GM08714 (cell line): ENCODE results near the gene ABCA4.

Source experiments
- H3K4me3 ChIP-seq: fragments of 200-500 bp; sonication (Bioruptor generic); 2 replicates; pipeline ENCODE4 v1.5.1; 2014; ENCODE audit warnings: mild to moderate bottlenecking, low read length, inconsistent platforms
- ZNF274 ChIP-seq: IDR thresholded peaks from 2 replicates; pipeline ENCODE4 v1.6.1; 2012; ENCODE audit warnings: mild to moderate bottlenecking, low read depth, low read length

The ABCA4 gene

DNA sequence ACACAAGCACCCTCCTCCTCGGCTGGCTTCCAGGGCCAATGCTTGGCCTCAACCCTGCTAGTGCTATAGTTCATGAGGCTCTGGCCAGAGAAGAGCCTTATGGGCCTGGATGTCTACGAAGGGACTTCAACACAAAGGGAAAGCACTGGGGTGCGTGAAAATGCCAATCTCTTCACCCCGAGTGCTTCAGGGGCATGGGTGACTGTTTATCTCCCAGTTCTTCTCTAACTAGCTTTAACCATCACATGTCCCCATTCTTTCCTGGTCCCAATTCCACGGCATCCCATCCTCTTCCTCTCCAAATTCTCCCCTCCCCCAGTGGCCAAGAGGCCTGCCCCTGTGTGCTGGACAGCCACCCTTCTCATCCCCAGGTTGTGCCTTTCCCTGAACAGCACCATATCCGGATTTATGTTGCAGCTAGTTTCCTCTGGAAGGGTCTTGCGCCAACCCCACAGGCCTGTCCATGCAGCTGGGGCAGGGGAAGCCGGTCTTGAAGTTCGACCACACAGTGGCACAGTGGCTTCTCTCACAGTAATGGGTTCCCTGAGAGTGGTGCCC lies 16.7 kb downstream of the ABCA4 start:
- no peak for TF ChIP-seq ZNF274
- H3K4me3 ChIP-seq = no peak overlapping the region

DNA sequence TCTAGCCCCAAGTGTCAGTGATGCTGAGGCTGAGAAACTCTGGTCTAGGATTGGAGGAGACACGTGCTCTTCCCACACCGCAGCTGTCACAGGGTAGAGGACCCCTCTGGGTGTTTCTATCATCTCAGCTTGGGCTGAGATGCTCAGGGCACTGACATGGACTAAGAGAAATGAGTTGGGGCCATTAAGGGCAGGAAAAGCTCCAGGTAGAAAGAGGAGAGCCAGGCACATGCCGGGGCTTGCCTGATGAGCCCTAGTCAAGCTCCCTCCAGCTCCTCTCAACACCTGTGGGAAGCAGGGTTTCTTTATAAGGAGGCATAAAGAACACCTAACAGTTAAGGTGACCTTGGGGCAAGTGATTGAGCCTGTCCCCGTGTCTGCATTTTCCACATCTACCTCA lies 17.3 kb downstream of the ABCA4 start:
- no peak overlapping the region for H3K4me3 ChIP-seq
- TF ChIP-seq ZNF274 = no peak

DNA sequence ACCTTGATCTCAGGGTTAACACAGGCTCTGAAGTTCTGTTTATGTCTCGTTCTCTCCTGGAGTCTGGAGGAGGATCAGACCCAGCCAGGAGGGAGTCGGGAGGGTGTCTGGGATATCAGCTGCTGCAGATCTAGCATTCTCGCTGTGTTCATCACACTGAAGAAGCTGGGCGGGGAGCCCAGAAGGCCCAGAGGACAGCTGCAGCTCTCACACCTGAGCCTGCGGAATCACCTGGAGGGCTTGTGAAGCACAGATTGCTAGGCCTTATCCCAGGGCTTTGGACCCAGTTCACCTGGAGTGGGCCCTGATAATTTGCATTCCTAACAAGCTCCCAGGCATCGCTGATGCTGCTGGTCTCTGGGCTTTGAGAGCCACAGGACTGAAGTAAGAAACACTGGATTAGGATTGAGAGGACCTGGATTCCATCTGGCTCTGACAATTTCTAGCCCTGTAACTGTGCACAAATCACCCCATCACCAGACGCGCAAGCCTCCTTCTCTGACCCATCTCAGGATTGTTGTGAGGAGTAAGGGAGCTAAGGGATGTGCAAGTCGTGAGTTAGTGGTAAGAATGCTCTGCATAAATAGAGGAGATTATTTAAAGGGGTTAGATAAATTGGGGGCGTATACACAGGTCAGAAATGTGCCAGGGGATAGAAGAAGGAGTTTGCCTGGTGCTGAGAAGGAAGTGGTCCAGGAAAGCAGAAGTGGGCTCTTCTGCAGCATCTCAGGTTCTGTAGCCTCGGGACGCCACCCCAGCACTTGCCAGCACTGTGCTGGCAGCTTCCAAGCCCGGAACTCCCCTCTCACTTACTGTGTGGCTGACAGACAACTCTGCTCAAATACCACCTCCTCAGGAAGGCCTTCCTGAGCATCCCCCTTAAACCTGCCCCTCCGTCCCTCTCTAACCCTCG lies 19.1 kb downstream of the ABCA4 start:
- no peak overlapping the region for H3K4me3 ChIP-seq
- no peak for TF ChIP-seq ZNF274

DNA sequence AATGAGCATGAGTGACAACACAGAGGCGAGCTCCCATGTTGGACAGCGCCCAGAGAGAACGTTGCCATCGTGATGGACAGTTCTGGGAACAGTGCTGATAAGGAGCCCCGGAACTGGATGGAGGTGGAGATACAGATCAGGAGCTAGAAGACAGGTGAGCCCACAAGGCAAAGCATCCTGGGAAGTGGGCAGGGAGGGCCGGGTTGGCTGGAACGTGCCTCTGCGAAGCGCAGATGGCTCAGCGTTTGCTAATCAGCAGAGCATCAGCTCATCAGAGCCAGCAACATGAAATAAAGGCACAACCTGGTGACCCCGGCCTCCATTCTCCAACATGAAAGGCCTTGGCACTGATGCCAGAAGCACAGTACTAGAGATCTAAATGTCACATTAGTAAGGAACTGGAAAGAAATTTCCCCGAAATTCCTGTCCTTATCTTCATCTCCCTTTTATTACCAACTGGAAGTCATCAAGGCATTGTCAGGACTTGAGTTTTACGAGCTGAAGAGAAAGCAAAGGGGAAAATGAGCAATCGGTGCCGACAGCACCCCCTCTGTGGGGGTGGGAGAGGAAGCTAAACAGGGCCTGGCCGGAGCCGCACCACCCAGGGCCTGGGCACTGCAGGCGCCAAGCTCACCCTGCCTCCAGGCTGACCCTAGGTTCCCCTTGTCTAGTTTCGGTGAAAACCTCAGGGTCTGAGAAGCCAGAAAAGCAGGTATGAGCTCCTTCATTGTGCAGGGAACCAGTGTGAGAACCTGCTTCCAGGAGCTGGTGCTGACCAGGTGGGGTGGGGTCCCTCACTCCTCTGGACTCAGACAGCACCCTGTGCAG lies 19.9 kb downstream of the ABCA4 start:
- H3K4me3 ChIP-seq = no peak overlapping the region
- TF ChIP-seq ZNF274 = no peak

DNA sequence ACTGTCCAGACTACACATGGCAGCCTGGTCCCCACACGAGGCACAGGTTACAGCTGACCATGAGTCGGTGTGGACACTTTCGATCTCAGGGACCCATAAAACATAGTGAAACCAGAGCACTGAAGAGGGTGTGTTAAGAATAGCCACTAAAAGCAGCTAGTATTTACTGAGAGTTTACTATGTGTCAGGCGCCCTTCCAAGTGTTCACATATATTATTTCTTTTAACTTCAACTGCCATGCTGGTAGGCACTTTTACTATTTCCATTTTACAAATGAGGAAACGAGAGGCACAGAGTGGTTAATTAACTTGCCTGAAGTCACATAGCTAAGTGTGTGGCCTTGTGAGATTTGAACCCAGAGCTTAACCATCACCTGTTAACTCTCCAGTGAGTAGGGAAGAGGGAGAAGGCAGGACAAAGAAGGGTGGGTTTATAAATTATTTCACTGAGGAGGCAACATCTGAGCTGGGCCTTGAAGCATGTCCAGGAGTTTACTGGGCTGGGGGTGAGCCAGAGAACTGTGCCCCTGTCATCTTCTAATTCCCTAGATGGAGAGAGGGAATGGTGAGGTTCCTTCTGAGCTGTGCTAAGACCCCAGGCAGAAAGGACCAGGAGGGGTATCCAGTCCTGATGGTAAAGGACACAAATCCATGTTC lies 20.7 kb downstream of the ABCA4 start:
- no peak for TF ChIP-seq ZNF274
- H3K4me3 ChIP-seq = no peak overlapping the region

DNA sequence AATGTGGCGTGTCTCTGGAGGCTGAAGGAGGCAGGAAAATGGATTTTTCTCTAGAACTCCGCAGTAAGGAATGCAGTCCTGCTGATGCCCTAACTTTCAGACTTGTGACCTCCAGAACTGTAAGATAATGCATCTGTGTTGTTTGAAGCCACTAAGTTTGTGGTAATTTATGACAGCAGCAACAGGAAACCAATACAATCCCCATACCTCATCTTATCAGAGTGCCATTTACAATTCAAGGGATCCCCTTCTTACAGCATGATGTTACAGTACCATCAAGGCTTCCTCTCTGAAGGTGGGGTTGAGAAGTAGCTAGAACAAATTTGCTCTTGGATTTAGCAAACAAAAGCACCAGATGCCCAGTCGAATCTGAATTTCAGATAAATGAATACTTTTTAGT lies 21.6 kb downstream of the ABCA4 start:
- TF ChIP-seq ZNF274 = no peak
- no peak overlapping the region for H3K4me3 ChIP-seq

DNA sequence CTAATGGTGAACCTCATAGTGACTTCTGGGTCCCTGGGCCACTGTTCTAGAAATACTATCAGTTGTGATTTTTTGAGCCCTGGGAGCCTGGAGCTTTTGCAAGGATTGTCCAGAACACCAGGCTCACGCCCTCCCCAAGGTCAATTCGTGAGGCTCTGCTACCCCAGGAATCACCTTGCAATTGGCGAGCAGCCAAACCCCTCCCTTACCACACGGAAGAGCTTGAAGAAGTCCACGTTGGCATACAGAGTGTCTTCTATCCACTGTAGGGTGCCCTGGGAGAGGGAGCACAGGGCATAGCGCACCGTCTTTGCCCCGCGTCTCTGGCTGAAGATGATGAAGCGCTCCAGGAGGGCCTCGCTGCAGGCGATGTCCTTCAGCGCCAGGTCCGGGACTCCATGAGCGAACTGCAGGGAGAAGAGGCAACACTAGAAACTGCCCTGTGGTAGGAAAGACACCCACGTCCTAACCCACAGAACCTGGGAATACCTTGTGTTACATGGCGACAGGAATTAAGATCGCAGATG lies 22.3 kb downstream of the ABCA4 start:
- no peak overlapping the region for H3K4me3 ChIP-seq
- no peak for TF ChIP-seq ZNF274

DNA sequence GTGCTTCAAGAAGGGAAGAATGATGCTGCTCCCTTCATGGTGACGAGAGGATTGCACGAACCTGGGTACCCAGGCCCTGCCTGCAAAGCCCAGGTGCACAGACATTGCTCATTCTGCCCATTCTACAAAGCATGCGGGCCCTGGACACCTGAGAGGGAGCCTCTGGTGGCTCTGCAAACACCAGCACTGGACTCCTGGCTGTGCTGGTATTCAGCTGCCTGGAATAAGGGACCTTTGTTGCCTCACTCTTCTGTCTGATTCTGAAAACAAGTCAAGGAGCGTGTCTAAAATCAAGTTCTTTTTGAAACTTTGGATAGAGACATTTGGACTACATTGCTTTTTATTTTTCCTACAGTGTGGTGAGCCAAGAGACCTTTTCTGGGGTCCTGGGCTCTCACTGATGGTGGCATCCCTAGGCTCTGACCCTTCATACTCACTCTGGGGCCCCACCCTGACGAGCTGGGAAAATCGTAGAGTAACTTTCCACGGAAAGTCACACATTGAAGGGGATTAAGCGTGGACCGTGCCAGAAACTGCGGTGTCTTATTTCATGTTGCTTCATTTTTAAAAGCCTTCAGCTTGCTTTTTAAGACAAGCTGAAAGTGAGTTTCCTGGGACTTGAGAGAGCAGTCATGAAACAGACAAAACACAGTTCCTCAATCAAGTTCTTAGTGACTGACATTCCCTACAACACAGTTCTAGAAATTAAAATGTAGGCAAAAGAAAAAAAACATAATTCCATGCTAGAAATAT lies 24.0 kb downstream of the ABCA4 start:
- no peak for TF ChIP-seq ZNF274
- no peak overlapping the region for H3K4me3 ChIP-seq

DNA sequence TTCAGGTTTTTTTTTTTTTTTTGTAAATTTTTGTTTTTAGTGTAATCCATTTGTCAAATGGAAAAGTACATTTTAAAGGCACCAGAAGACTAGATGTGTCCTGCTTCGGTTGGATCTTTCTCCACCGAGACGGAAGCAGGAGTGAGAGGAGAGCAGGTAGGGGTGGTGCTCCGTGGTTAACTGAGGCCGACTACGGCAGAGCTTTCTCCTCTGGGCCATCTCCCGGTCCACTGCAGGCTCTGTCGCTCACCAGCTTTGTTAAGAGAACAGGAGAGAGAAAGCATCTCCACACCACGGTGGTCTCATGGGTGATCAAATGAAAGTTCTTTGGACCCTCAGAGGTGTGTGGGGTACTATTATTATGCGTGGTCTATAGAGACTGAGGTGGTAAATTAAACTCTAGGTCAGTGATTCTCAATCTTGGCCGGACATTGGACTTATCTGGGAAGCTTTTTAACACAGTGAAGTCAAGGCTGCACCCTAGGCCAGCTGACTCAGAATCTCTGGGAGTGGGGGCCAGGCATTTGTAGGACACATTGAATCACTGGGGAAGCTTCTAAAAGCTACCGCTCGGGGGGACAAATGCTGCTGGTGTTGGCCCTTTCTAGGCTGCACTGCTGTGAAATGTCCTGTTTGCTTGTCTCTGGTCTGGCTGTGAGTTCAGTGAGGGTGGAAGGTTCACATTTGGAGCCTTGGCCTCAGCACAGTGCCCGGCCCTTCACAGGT lies 25.0 kb downstream of the ABCA4 start:
- no peak for TF ChIP-seq ZNF274
- H3K4me3 ChIP-seq = no peak overlapping the region

DNA sequence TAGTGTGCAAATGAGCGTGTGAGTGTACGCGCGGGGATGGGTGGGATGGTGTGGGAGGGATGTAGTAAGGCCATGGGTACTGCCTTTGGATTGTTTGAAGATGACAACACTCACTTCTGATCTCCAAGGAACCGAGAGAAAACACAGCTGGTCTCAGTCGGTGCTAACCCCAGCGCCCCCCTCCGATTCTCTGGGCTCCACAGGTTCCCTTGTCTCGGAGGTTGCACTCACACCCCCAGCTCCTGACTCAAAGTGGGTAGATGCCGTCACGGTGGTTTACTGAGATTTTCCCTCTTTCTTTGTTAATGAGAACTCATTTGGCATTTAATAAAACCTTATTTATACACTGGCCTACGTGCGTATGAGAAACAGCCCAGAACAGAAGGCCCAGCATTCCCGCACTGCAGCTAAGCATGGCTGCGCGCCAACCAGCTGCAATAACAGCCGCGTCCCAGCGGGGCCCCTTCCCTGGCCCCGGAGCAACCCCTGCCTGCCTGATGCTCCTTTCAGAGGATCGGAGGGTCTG lies 25.8 kb downstream of the ABCA4 start:
- no peak for TF ChIP-seq ZNF274
- H3K4me3 ChIP-seq = no peak overlapping the region

DNA sequence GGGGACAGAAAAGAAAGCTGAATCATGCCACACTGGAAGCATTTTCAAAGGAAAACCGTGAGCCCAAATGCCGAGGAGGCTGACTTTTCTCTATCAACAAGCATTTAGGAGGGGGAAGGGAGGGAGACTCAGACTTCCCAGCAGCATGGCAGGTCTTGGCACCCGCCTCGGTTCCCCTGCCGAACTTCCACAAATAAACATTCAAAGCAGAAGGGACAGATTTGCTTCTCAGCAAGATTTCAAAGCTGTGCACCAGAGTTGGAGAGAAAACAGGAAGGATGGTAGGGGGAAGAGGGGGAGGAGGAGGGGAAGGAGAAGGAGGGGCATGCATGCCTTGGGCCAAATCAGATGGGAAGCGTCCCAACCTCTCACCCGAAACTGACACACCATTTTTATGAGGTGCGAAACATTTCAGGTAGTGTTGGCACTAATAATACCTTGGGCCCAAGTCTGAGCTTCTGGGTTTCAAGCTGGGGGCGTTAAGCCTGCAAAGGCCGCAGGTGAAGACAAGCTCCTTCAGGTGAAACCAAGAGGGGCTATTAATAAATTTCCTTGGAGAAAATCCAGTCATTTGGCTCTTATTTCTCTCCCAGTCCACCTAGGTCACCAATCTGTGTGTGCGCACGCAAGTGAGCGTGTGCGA lies 26.4 kb downstream of the ABCA4 start:
- no peak for TF ChIP-seq ZNF274
- no peak overlapping the region for H3K4me3 ChIP-seq

DNA sequence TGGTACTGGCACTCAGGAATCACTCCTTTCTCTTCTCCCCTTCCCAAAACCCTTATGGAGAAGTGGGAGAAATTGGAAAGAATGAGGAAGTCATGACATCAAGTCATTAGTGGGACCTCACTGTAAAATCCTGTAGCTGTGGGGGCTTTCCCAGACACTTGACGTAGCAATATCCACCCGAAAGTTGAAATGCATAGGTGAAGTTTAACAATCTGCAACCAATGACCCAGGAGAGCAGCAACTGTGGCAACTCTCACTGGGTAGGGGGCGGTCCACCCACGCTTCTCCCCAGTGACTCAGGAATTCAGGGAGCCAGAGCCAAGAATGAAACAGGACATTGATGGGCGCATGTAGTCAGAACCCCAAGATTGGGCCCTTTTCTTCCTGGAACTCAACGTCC lies 27.0 kb downstream of the ABCA4 start:
- TF ChIP-seq ZNF274 = no peak
- H3K4me3 ChIP-seq = no peak overlapping the region
